Endothelial cell (in vitro differentiated cells): ENCODE data around the gene GRIK3. TPM values are rescaled to one million over a fixed set of nuclear protein-coding genes. Genes with fewer than 3 reads are reported as not detected.
"Not testable (repeated sequence)": the region's sequence is repeated elsewhere in the genome, so short reads cannot be mapped to it uniquely, and the experiment has no call there.

Experiments used
- DNase-seq: peaks from one replicate; pipeline ENCODE4 v3.0.0; 2021; ENCODE audit warnings: low spot score
- H3K27ac Mint-ChIP-seq: one replicate; pipeline ENCODE4 v1.8.0; 2021; ENCODE audit warnings: mixed read lengths, inconsistent platforms; ENCODE audit not compliant: unreplicated experiment
- H3K27me3 Mint-ChIP-seq: one replicate; pipeline ENCODE4 v1.8.0; 2021; ENCODE audit warnings: mild to moderate bottlenecking, moderate library complexity, mixed read lengths, inconsistent platforms; ENCODE audit not compliant: unreplicated experiment
- H3K36me3 Mint-ChIP-seq: one replicate; pipeline ENCODE4 v1.8.0; 2021; ENCODE audit warnings: mild to moderate bottlenecking, low read depth, mixed read lengths, inconsistent platforms; ENCODE audit not compliant: unreplicated experiment
- H3K4me1 Mint-ChIP-seq: one replicate; pipeline ENCODE4 v1.8.0; 2021; ENCODE audit warnings: mild to moderate bottlenecking, mixed read lengths, inconsistent platforms; ENCODE audit not compliant: unreplicated experiment
- H3K4me3 Mint-ChIP-seq: one replicate; pipeline ENCODE4 v1.8.0; 2021; ENCODE audit warnings: mild to moderate bottlenecking, mixed read lengths, inconsistent platforms; ENCODE audit not compliant: unreplicated experiment
- H3K9me3 Mint-ChIP-seq: one replicate; pipeline ENCODE4 v1.8.0; 2021; ENCODE audit warnings: mixed read lengths, inconsistent platforms; ENCODE audit not compliant: unreplicated experiment
- total RNA-seq: library from RNA; stranded (reverse); fragmentation: NEBNext Ultra II Directional; extraction: Animal tissue kit (Norgen Biotek cat#: 25700); gene quantifications from one replicate; pipeline ENCODE4 v1.2.1, GENCODE V29; 2021; ENCODE audit not compliant: unreplicated experiment
- TF ChIP-seq, protein P1 (sequence below): fragments of 200-600 bp; sonication (generic); IDR thresholded peaks from one replicate; pipeline ENCODE4 v1.5.0; 2021; ENCODE audit warnings: antibody characterized with exemption; ENCODE audit not compliant: unreplicated experiment

The GRIK3 gene
- total RNA-seq, 1 donor from 2014 or later, result 0.05 TPM

GRCh38 chr1:36768486-36769178 is 265.7 kb downstream of the GRIK3 start:
- H3K4me1 Mint-ChIP-seq, result no peaks in the 10 kb centered on the region
- no peaks in the 10 kb centered on the region for H3K36me3 Mint-ChIP-seq
- no peaks in the 10 kb centered on the region for H3K9me3 Mint-ChIP-seq
- H3K27me3 Mint-ChIP-seq, result peaks cover 5% of the 10 kb centered on the region
- DNase-seq, result no peak
- no peak overlapping the region for H3K4me3 Mint-ChIP-seq
- no peak overlapping the region for H3K27ac Mint-ChIP-seq
- TF ChIP-seq, protein P1, sequence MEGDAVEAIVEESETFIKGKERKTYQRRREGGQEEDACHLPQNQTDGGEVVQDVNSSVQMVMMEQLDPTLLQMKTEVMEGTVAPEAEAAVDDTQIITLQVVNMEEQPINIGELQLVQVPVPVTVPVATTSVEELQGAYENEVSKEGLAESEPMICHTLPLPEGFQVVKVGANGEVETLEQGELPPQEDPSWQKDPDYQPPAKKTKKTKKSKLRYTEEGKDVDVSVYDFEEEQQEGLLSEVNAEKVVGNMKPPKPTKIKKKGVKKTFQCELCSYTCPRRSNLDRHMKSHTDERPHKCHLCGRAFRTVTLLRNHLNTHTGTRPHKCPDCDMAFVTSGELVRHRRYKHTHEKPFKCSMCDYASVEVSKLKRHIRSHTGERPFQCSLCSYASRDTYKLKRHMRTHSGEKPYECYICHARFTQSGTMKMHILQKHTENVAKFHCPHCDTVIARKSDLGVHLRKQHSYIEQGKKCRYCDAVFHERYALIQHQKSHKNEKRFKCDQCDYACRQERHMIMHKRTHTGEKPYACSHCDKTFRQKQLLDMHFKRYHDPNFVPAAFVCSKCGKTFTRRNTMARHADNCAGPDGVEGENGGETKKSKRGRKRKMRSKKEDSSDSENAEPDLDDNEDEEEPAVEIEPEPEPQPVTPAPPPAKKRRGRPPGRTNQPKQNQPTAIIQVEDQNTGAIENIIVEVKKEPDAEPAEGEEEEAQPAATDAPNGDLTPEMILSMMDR, result no peak

- H3K4me1 Mint-ChIP-seq, H3K9me3 Mint-ChIP-seq, H3K27me3 Mint-ChIP-seq, H3K27ac Mint-ChIP-seq, H3K36me3 Mint-ChIP-seq, H3K4me3 Mint-ChIP-seq, DNase-seq: not testable (repeated sequence)
Measured at GRCh38 chr1:36767429-36767828, 266.9 kb downstream of the GRIK3 start.

- TF ChIP-seq, protein P1, result no peak
- DNase-seq, result no peak
- Mint-ChIP-seq H3K4me1 (no peaks in the 10 kb centered on the region), H3K9me3 (no peaks in the 10 kb centered on the region), H3K27me3 (peaks cover 3% of the 10 kb centered on the region), H3K36me3 (no peaks in the 10 kb centered on the region), H3K4me3 (no peak overlapping the region), H3K27ac (no peak overlapping the region)
Measured at GRCh38 chr1:36766481-36766880, 267.8 kb downstream of the GRIK3 start.

DNA sequence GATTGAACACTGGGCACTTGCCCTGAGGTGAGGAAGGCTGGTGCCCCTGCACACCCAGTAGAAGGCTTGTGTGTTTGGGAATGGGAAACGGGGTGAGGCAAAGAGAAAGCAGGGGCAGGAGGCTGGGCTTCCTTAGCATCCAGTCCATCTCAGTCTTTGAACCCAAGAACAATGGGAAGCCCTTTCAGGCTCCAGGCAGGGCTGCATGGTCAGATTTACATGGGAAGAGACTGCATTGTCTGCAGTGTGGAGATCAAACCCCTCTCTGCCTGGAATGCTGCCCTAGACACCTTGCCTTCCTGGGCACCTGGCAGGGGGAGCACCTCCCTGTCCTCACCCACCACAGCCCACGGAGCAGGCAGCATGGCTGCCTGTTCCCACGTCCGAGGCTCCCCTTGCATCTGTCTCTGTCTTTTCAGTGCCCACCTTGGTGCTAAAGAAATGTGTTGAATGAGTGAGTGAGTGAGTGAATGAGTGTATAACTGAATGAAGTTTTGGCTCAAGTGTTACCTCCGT is 268.5 kb downstream of the GRIK3 start:
- Mint-ChIP-seq H3K9me3 (no peaks in the 10 kb centered on the region), H3K27ac (no peak overlapping the region), H3K27me3 (peaks cover 3% of the 10 kb centered on the region), H3K4me1 (peaks cover 2% of the 10 kb centered on the region), H3K4me3 (no peak overlapping the region), H3K36me3 (no peaks in the 10 kb centered on the region)
- no peak for DNase-seq
- TF ChIP-seq, protein P1, result no peak

DNA sequence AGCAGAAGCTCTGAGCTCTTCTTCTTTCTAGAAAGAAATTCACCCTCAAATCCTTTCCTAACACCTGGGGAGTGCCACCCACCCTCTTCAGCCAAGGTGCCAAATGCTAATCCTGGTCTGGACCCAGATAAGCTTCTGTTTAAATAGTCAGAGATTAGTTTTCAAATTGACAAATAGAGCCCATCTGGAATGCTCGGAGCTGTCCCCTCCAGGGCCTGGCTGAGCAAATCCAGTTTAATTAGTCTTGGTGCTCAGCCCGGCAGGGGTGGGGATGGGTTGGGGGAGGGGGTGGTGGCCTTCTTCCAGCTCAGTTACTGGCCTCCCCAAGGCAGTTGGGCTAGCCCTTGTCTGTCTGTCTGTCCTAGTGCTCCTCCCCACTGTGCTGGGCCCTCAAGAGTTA is 269.5 kb downstream of the GRIK3 start:
- Mint-ChIP-seq H3K4me1 (peaks cover 8% of the 10 kb centered on the region), H3K27ac (no peak overlapping the region), H3K9me3 (no peaks in the 10 kb centered on the region), H3K4me3 (no peak overlapping the region), H3K27me3 (peaks cover 1% of the 10 kb centered on the region), H3K36me3 (no peaks in the 10 kb centered on the region)
- TF ChIP-seq, protein P1, result no peak
- DNase-seq, result no peak
